Endothelial cell (in vitro differentiated cells): ENCODE data around the gene SRXN1. TPM values are rescaled to one million over a fixed set of nuclear protein-coding genes. Genes with fewer than 3 reads are reported as not detected.

Experiments
- DNase-seq: peaks from one replicate; pipeline ENCODE4 v3.0.0; 2021; ENCODE audit warnings: low spot score
- H3K27ac Mint-ChIP-seq: one replicate; pipeline ENCODE4 v1.8.0; 2021; ENCODE audit warnings: mixed read lengths, inconsistent platforms; ENCODE audit not compliant: unreplicated experiment
- H3K27me3 Mint-ChIP-seq: one replicate; pipeline ENCODE4 v1.8.0; 2021; ENCODE audit warnings: mild to moderate bottlenecking, moderate library complexity, mixed read lengths, inconsistent platforms; ENCODE audit not compliant: unreplicated experiment
- H3K36me3 Mint-ChIP-seq: one replicate; pipeline ENCODE4 v1.8.0; 2021; ENCODE audit warnings: mild to moderate bottlenecking, low read depth, mixed read lengths, inconsistent platforms; ENCODE audit not compliant: unreplicated experiment
- H3K4me1 Mint-ChIP-seq: one replicate; pipeline ENCODE4 v1.8.0; 2021; ENCODE audit warnings: mild to moderate bottlenecking, mixed read lengths, inconsistent platforms; ENCODE audit not compliant: unreplicated experiment
- H3K4me3 Mint-ChIP-seq: one replicate; pipeline ENCODE4 v1.8.0; 2021; ENCODE audit warnings: mild to moderate bottlenecking, mixed read lengths, inconsistent platforms; ENCODE audit not compliant: unreplicated experiment
- H3K9me3 Mint-ChIP-seq: one replicate; pipeline ENCODE4 v1.8.0; 2021; ENCODE audit warnings: mixed read lengths, inconsistent platforms; ENCODE audit not compliant: unreplicated experiment
- long read RNA-seq: library from polyadenylated mRNA; unstranded; transcript quantifications from one replicate; pipeline ENCODE4 v2.0.0, GENCODE V29; 2020; ENCODE audit not compliant: unreplicated experiment
- total RNA-seq: library from RNA; stranded (reverse); fragmentation: NEBNext Ultra II Directional; extraction: Animal tissue kit (Norgen Biotek cat#: 25700); gene quantifications from one replicate; pipeline ENCODE4 v1.2.1, GENCODE V29; 2021; ENCODE audit not compliant: unreplicated experiment
- TF ChIP-seq, protein P1 (sequence below): fragments of 200-600 bp; sonication (generic); IDR thresholded peaks from one replicate; pipeline ENCODE4 v1.5.0; 2021; ENCODE audit warnings: antibody characterized with exemption; ENCODE audit not compliant: unreplicated experiment

SRXN1 gene
- 4.1 TPM for total RNA-seq
- long read RNA-seq, result 0 reads

- DNase-seq, result peak; percentile 87
- Mint-ChIP-seq H3K36me3 (peaks cover 11% of the 10 kb centered on the region), H3K4me3 (peak within 1 kb of the TSS; percentile 84), H3K27me3 (peaks cover 8% of the 10 kb centered on the region), H3K9me3 (no peaks in the 10 kb centered on the region), H3K27ac (no peak within 1 kb of the TSS), H3K4me1 (peaks cover 25% of the 10 kb centered on the region)
- TF ChIP-seq, protein P1, sequence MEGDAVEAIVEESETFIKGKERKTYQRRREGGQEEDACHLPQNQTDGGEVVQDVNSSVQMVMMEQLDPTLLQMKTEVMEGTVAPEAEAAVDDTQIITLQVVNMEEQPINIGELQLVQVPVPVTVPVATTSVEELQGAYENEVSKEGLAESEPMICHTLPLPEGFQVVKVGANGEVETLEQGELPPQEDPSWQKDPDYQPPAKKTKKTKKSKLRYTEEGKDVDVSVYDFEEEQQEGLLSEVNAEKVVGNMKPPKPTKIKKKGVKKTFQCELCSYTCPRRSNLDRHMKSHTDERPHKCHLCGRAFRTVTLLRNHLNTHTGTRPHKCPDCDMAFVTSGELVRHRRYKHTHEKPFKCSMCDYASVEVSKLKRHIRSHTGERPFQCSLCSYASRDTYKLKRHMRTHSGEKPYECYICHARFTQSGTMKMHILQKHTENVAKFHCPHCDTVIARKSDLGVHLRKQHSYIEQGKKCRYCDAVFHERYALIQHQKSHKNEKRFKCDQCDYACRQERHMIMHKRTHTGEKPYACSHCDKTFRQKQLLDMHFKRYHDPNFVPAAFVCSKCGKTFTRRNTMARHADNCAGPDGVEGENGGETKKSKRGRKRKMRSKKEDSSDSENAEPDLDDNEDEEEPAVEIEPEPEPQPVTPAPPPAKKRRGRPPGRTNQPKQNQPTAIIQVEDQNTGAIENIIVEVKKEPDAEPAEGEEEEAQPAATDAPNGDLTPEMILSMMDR, result peak; percentile 73
Measured at GRCh38 chr20:653110-653589, at the start of gene SRXN1. Gene SRXN1 (minus strand): TSS chr20:653200. CDS start chr20:653185, 15 bp downstream.

DNA sequence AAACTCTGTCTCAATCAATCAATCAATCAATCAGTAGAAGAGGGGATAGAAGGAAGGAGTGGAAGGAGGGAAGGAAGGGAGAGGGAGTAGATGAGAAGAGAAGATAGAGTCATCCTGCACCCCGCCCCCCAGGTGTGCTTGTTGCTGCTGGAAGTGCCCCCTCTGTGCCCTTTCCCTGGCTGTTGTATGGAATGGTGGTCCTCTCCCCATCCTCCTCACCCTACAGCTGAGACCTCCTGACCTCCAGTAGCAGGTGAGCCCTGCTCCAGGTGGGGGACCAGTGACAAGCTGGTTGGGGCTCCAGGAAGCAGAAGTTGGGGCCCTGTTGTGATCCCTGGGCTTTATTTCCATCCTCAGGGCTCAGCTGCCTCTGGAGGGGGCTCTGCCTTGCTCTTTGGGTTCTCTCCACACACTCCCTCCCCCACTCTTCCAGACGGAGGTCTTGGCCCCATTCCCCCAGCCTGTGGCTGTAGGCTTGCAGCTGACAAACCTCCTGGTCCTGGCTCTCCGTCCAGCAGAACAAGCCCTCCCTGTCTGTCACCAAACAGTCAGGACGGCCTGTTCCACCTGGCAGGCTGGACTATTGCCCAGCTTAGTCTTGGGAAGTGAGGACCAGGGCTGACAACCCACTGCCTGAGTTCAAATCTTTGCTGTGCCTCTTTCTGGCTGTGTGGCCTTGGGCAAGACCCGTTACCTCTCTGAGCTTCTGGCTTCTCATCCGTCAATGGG is 48.6 kb upstream of the SRXN1 start:
- Mint-ChIP-seq H3K27ac (no peak overlapping the region), H3K9me3 (no peaks in the 10 kb centered on the region), H3K36me3 (no peaks in the 10 kb centered on the region), H3K4me3 (no peak overlapping the region), H3K4me1 (no peaks in the 10 kb centered on the region), H3K27me3 (peaks cover 10% of the 10 kb centered on the region)
- no peak for DNase-seq
- TF ChIP-seq, protein P1, result no peak

DNA sequence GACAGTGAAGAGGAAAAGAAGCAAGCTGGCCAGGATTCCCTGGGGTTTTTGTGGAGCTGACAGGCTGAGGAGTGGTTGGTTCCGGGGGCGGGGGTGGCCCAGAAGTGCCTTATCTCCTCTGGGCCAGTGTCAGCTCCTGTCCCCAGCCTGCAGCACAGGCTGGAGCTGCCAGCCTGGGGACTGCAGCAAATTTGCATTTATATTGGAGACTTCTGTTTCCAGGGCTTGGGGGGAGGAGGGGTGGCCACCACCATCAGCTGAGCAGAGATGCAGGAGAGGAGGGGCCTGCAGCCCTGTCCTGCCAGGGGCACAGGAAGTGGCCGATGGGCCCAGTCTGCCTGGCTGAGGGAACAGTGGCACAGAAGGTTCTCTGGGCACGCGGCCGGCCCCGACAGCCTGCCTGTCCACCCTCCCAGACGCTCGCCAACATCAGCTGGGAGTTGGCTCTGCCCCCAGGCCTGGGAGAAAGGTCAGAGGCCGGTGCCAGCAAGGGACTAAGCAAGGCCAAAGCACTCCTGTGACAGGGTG is 46.9 kb upstream of the SRXN1 start:
- TF ChIP-seq, protein P1, result no peak
- Mint-ChIP-seq H3K9me3 (no peaks in the 10 kb centered on the region), H3K27ac (no peak overlapping the region), H3K4me3 (no peak overlapping the region), H3K4me1 (no peaks in the 10 kb centered on the region), H3K36me3 (no peaks in the 10 kb centered on the region), H3K27me3 (peaks cover 6% of the 10 kb centered on the region)
- DNase-seq, result no peak

GRCh38 chr20:699342-699741 is 46.3 kb upstream of the SRXN1 start:
- no peak overlapping the region for H3K27ac Mint-ChIP-seq
- no peaks in the 10 kb centered on the region for H3K9me3 Mint-ChIP-seq
- no peak overlapping the region for H3K4me3 Mint-ChIP-seq
- H3K36me3 Mint-ChIP-seq, result no peaks in the 10 kb centered on the region
- TF ChIP-seq, protein P1, result no peak
- no peaks in the 10 kb centered on the region for H3K4me1 Mint-ChIP-seq
- peaks cover 3% of the 10 kb centered on the region for H3K27me3 Mint-ChIP-seq
- no peak for DNase-seq

DNA sequence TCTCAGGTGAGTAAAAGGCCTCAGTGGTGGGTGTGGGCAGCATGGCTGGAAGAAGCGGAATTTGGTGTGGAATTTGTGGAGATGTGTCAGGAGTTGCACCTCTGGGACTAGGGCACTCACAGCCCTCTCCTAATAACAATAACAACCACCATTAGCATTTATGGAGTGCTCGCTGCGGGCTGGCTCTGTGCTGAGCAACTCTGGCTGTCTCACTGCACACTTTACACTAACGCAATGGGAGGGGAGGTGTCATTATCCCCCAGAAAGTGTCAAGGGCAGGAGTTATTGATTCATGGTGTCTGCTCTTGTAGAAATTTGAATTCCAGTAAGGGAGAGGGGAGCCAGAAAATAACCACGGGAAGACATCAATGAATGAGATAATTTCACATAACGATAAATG is 45.3 kb upstream of the SRXN1 start:
- H3K4me1 Mint-ChIP-seq, result no peaks in the 10 kb centered on the region
- no peak for DNase-seq
- H3K27me3 Mint-ChIP-seq, result peaks cover 2% of the 10 kb centered on the region
- no peak overlapping the region for H3K27ac Mint-ChIP-seq
- H3K4me3 Mint-ChIP-seq, result no peak overlapping the region
- no peaks in the 10 kb centered on the region for H3K36me3 Mint-ChIP-seq
- no peaks in the 10 kb centered on the region for H3K9me3 Mint-ChIP-seq
- TF ChIP-seq, protein P1, result no peak
